Activated CD4-positive, alpha-beta T cell treated with anti-CD3 and anti-CD28 coated beads, Interleukin-2, amount 50 U/mL, for 4 hours (primary cell): Measurements from ENCODE around the gene DYRK1B.
"Not testable (repeated sequence)": the region's sequence is repeated elsewhere in the genome, so short reads cannot be mapped to it uniquely, and the experiment has no call there.

Experiments
- DNase-seq, 2 experiments: peaks; one replicate each; pipeline ENCODE4 v3.0.0-alpha.2; 2020

DYRK1B gene

DNA sequence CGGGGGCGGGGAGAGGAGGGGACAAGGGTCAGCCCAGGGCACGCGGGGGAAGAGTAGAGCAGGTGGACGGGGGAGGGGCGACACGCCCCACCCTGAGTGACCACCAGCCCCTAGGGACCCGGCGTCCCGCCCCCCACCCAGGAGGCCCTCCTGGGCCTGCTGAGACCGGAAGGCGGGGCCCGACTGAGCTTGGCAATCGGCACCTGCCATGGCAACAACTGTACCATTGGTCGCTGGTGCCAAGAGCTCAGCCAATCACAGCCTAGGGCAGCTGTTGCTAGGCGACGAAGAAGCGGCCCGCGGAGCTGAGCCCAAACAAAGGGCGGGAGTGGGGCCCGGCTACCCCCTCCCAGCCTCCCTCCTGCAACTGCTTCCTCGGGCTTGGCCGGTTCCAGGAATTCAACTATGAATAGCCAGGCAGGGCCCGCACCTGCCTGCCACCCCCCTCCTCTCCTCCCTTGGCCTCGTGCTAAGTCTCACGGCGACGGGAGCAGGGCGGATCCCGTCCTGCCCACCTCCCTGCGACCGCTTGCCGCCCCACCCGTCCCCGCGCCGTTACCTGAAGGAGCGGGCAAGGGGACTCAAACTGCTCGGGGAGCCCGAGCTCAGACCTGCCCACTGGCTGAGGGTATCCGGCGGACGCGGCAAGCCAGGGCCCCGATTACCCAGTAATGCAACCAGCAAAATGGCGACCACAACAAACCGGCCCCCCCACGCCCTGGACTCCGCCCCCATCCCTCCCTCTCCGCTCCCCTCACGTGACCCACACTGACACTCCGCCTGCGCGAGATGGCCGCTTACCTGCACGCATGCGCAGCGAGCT is at the start of gene DYRK1B:
Gene DYRK1B, minus strand, starts transcription at position 699 of the 823 bp plus-strand sequence. CDS start 2,295 bp downstream, outside the sequence.
- DNase-seq: peak; percentile 96 to 97

GRCh38 chr19:39882645-39883044 is 48.7 kb upstream of the DYRK1B start:
- DNase-seq: not testable (repeated sequence)

DNA sequence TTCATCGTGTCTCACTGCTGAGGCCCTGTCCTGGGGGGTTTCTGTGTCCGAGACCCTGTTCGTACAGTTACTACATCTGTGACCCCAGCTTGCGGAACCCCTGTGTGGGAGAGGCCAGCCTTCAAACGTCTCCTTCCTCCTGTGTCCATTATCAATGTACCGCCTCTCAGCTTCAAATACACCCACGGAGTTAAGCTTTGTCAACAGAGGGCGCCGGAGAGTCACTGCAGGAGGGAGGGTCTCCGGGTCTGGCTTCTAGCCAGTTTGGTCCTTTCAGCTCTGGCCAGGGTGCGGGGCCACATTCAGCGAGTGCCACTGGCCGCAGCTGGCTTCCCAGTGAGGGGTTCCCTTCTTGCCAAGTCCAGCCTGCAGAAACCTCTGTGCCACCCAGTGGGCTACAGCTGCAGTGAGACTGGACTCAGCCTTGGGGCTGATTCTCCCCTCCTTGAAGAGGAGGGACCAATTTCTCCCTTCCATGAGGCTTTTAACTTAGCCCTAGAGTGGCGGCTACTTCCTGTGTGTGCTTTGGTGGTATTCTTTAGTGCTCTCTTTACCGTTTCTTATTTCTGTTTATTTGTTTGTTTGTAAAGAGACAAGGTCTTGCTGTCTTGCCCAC is 47.6 kb upstream of the DYRK1B start:
- DNase-seq: not testable (repeated sequence)

DNA sequence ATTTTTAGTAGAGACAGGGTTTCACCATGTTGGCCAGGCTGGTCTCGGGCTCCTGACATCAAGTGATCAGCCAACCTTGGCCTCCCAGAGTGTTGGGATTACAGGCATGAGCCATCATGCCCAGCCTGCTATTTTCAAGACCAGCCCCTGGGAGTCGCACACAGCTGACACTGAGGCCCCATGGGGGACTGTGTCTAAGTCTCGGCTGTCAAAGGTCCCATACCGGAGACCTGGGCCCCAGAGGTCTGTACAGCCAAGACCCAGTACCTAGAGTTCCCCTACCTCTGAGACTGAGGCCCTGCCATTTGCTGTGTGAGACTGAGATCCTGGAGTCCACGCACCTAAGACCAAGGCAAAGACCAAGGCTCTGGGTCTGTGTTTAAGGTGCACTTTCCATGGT is 46.3 kb upstream of the DYRK1B start:
- not testable (repeated sequence) for DNase-seq

GRCh38 chr19:39879796-39880195 is 45.8 kb upstream of the DYRK1B start:
- DNase-seq: not testable (repeated sequence)

- not testable (repeated sequence) for DNase-seq
These were observed 44.9 kb upstream of the DYRK1B start for GRCh38 chr19:39878866-39879265.

DNA sequence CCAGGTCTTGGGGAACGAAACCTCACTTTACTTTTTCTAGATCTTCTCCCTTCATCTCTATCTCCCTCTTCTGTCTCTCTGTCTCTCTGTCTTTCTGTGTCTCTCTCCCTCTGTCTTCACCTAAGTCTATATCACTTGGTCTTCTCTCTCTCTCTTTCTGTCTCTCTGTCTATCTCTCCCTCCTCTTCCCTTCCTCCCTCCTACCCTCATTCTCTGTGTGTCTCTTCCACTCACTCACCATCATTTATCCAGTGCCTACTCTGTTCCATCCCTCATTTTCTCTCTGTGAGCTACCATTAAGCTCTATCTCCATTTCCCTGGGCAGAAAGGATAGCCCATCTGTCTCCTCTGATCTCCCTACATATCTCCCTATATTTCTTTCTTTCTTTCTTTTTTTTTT is 44.4 kb upstream of the DYRK1B start:
- no peak for DNase-seq

GRCh38 chr19:39877982-39878381 is 44.0 kb upstream of the DYRK1B start:
- not testable (repeated sequence) for DNase-seq

DNA sequence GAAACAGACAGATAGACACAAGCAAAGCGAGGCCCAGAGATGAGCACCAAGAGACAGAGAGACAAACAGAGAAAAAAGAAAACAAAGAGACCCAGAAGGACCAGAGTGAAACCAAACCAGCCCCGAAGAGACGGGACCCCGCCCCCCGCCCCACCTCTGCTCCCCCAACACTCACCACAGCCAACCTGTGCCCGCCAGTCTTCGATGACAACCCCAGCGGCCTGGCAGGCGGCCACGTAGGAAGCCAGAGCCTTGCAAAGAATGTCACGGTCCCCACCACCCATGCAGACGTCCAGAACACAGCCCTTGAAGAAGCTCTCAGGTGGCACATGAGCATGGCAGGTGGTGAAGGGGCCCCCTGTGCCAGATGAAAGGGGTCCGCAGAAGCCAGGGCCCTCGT is 43.5 kb upstream of the DYRK1B start:
- not testable (repeated sequence) for DNase-seq

DNA sequence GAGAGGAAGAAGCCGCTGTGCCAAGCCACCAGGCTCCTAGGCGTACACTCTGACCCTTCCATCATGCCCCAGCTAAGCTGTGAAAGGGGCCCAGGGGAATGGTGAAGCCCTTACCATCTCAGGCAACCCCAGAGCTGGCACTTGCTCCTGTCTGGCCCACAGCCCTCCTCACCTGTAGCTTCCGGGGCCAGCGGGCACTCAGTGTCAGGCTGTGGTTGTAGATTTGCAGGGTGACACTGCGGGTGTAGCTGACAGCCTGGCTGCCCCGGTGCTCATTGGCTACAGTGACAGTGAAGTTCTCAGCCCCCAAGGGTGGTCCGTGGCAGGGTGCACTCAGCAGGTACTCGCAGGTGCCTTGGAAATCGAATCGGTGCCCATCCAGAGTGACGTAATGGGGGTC is 42.5 kb upstream of the DYRK1B start:
- not testable (repeated sequence) for DNase-seq

DNA sequence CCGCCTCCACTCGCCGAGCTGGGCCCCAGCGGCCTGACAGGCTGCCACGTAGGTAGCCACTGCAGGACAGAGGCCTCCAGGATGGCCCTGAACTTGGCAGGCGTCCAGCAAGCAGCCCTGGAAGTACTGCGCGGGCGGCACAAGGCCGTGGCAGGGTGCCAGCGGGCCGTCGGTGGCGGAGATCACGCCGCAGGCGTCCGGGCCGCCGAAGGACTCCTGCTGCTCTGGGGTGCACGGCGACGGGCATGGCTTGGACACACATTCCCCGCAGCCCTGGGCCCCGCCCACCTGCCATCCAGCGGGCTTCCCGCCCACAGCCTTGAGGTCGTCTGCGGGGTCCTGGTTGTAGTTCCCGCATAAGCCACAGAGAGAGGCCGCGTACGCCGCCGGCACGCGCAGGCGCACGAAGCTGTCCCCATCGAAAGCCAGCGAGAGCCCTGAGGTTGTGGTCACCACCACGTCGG is 41.5 kb upstream of the DYRK1B start:
- DNase-seq: not testable (repeated sequence)

DNA sequence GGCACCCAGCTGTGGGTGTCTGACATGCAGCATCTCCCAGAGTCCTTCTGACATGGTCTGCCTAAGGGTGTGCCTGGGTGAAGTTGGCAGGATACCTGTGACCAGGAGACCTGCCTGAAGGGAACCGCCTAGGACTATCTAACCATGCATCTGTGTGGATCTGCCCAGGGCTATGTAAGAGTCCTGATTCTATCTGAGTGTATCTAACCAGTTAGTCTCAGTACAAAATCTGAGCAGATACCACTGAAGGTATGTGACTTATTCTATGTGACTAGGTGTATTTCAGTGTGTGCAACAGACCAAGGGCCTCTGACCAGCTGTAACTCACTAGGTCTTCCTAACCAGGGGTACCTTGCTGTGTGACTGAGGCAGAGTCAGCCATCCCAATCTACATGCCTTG is 40.4 kb upstream of the DYRK1B start:
- DNase-seq: no peak

DNA sequence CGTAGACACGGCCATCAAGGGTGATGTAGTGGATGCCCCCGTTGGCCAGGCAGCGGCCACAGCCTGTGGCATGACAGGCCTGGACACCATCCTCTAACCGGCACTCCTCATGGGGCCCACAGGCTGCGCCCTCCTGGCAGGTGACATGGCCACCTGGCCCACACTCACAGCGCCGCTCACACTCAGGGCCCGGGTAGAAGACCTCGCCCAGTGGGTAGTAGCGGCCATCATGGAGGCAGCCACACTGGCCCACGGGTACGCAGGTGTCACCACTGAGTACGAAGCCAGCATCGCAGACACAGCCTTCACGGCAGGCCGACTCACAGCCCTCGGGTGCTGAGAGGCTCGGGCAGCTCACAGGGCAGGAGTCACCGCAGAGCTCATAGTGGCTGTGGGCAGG is 39.4 kb upstream of the DYRK1B start:
- no peak for DNase-seq

- no peak for DNase-seq
These were observed 38.2 kb upstream of the DYRK1B start for GRCh38 chr19:39871886-39872866.

- DNase-seq: no peak
These were observed 37.4 kb upstream of the DYRK1B start for GRCh38 chr19:39871362-39871761.

GRCh38 chr19:39870171-39870971 is 36.4 kb upstream of the DYRK1B start:
- no peak for DNase-seq

DNA sequence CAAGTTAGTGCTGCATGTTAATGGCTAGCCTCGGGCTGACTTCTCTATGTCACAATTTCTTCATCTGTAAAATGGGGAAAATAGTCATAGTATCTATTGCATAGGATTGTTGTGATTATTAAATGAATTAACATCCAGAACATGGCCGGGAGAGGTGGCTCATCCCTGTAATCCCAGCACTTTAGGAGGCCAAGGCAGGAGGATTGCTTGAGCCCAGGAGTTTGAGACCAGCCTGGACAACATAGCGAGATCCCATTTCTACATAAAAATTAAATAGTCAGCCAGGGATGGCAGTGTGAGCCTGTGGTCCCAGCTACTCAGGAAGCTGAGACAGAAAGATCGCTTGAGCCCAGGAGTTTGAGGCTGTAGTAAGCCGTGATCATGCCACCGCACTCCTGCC is 34.0 kb upstream of the DYRK1B start:
- no peak for DNase-seq

DNA sequence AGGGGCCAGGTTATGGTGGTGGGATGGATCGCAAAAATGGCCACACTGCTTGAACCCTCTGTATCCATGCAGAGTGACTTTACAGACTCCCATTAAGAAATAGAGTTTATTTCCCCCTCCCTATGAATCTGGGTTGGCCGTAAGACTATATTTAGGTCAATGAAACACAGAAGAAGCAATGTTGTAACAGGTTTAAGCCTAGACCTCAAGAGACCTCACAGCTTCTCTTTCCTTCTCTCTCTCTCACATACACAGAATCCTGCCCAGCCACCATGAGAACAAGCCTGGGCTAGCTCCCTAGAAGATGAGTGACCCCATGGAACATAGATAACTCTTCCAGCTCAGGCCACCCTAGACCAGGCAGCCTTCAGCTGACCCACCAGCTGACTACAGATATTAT is 33.2 kb upstream of the DYRK1B start:
- no peak for DNase-seq

- no peak for DNase-seq
These were observed 32.0 kb upstream of the DYRK1B start for GRCh38 chr19:39865953-39866352.

DNA sequence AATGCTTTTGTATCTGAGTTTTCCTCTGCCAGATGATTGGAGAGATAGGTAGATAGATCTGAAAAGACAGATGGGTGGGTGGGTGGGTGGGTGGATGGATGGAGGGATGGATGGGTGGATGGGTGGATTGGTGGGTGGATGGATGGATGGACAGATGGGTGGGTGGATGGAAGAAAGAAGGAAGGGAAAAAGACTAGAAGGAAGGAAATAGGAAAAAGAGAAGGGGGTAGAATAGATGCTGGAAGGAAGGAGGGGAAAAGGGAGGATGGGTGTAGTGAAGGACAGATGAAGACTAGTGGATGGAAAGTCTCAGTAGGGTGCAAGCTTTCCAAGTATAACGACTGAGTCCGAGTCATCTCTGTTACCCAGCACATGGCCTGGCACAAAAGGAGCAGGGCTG is 31.2 kb upstream of the DYRK1B start:
- no peak for DNase-seq

GRCh38 chr19:39864118-39864517 is 30.2 kb upstream of the DYRK1B start:
- no peak for DNase-seq

DNA sequence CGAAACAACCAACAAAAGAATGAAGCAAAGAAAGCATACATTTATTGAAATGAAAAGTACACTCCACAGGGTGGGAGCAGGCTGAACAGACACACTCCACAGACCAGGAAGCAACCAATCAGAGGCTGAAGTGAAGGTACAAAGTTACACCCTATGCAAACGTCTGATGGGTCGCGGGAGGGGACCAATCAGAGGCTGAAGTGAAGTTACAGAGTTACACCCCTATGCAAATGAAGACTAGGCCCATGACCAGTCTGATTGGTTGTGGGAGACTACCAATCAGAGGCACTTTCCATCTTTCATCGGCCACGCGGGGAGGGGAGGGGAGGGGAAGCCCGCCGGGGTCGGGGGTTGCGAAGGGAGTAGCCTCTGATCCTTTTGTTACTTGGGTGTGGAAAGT is 24.6 kb upstream of the DYRK1B start:
- DNase-seq: no peak
